ENCODE results near the gene SLC5A11. TPM values are rescaled to one million over a fixed set of nuclear protein-coding genes. Genes with fewer than 3 reads are reported as not detected.

SLC5A11 gene
- total RNA-seq, 2 donors from 2014 or later = not detected

- Histone ChIP-seq H3K4me1 (no peaks in the 10 kb centered on the region), H3K9me3 (no peaks in the 10 kb centered on the region), H3K36me3 (no peaks in the 10 kb centered on the region), H3K27me3 (no peaks in the 10 kb centered on the region), H3K4me3 (no peak overlapping the region), H3K27ac (no peak overlapping the region)
- no peak for TF ChIP-seq CTCF (IDR thresholded peaks at IDR 0.05)
- DNase-seq (ENCODE audit: low spot score) = peak; percentile 26
These were observed 990 bp downstream of the SLC5A11 start for GRCh38 chr16:24846548-24847357.

- TF ChIP-seq CTCF (IDR thresholded peaks at IDR 0.05) = no peak
- Histone ChIP-seq H3K36me3 (no peaks in the 10 kb centered on the region), H3K4me1 (no peaks in the 10 kb centered on the region), H3K27me3 (no peaks in the 10 kb centered on the region), H3K9me3 (no peaks in the 10 kb centered on the region), H3K4me3 (no peak overlapping the region), H3K27ac (no peak overlapping the region)
- DNase-seq (ENCODE audit: low spot score) = peak; percentile 23
These were observed 1.5 kb downstream of the SLC5A11 start for GRCh38 chr16:24847358-24847664.

GRCh38 chr16:24848065-24848464 is 2.3 kb downstream of the SLC5A11 start:
- no peaks in the 10 kb centered on the region for H3K27me3 ChIP-seq
- no peaks in the 10 kb centered on the region for H3K4me1 ChIP-seq
- TF ChIP-seq CTCF (IDR thresholded peaks at IDR 0.05) = no peak
- H3K4me3 ChIP-seq = no peak overlapping the region
- no peaks in the 10 kb centered on the region for H3K9me3 ChIP-seq
- no peaks in the 10 kb centered on the region for H3K36me3 ChIP-seq
- DNase-seq (ENCODE audit: low spot score) = no peak
- H3K27ac ChIP-seq = no peak overlapping the region

- Histone ChIP-seq H3K36me3 (no peaks in the 10 kb centered on the region), H3K4me3 (no peak overlapping the region), H3K4me1 (peaks cover 0 to 9% of the 10 kb centered on the region in 2 donors), H3K9me3 (no peaks in the 10 kb centered on the region), H3K27ac (no peak overlapping the region), H3K27me3 (no peaks in the 10 kb centered on the region)
- no peak for DNase-seq (ENCODE audit: low spot score)
- no peak for TF ChIP-seq CTCF (IDR thresholded peaks at IDR 0.05)
These were observed 3.9 kb downstream of the SLC5A11 start for GRCh38 chr16:24849641-24850040.

GRCh38 chr16:24850289-24850938 is 4.7 kb downstream of the SLC5A11 start:
- Histone ChIP-seq H3K9me3 (no peaks in the 10 kb centered on the region), H3K4me3 (no peak overlapping the region), H3K27me3 (no peaks in the 10 kb centered on the region), H3K36me3 (no peaks in the 10 kb centered on the region), H3K4me1 (peaks cover 0 to 9% of the 10 kb centered on the region in 2 donors), H3K27ac (no peak overlapping the region)
- no peak for DNase-seq (ENCODE audit: low spot score)
- TF ChIP-seq CTCF (IDR thresholded peaks at IDR 0.05) = no peak

Data from right atrium auricular region (tissue), 2 donors.